Parathyroid adenoma (tissue), 2 donors: ENCODE data around the gene ACTN2.

Experiments
- H2AFZ ChIP-seq: fragments of 300-600 bp; sonication (generic); one replicate; pipeline ENCODE4 v1.7.0; 2017; ENCODE audit warnings: antibody characterized with exemption, mild to moderate bottlenecking
- H3K27ac ChIP-seq: fragments of 300-600 bp; sonication (generic); one replicate; pipeline ENCODE4 v1.7.0; 2017
- H3K27me3 ChIP-seq: fragments of 300-600 bp; sonication (generic); one replicate; pipeline ENCODE4 v1.7.0; 2017; ENCODE audit warnings: low read length; ENCODE audit not compliant: control insufficient read depth, insufficient read depth
- H3K36me3 ChIP-seq: fragments of 300-600 bp; sonication (generic); one replicate; pipeline ENCODE4 v1.7.0; 2017; ENCODE audit warnings: low read length; ENCODE audit not compliant: control insufficient read depth, insufficient read depth
- H3K4me1 ChIP-seq: fragments of 300-600 bp; sonication (generic); one replicate; pipeline ENCODE4 v1.7.0; 2017; ENCODE audit warnings: control low read depth
- H3K4me2 ChIP-seq: fragments of 300-600 bp; sonication (generic); one replicate; pipeline ENCODE4 v1.7.0; 2017; ENCODE audit warnings: low read length
- H3K4me3 ChIP-seq: fragments of 300-600 bp; sonication (generic); one replicate; pipeline ENCODE4 v1.7.0; 2017; ENCODE audit warnings: low read depth, low read length
- H3K79me2 ChIP-seq: fragments of 300-600 bp; sonication (generic); one replicate; pipeline ENCODE4 v1.7.0; 2017; ENCODE audit warnings: control low read depth
- H3K9ac ChIP-seq: fragments of 300-600 bp; sonication (generic); one replicate; pipeline ENCODE4 v1.7.0; 2017; ENCODE audit warnings: mild to moderate bottlenecking
- H3K9me3 ChIP-seq: fragments of 300-600 bp; sonication (generic); one replicate; pipeline ENCODE4 v1.7.0; 2017; ENCODE audit warnings: low read length; ENCODE audit not compliant: control insufficient read depth
- CTCF ChIP-seq: fragments of 300-600 bp; sonication (generic); IDR thresholded peaks from one replicate; pipeline ENCODE4 v1.7.0; 2017; ENCODE audit warnings: antibody characterized with exemption, mild to moderate bottlenecking
- donor health status: primary hyperparathyroidism.

Gene ACTN2

DNA sequence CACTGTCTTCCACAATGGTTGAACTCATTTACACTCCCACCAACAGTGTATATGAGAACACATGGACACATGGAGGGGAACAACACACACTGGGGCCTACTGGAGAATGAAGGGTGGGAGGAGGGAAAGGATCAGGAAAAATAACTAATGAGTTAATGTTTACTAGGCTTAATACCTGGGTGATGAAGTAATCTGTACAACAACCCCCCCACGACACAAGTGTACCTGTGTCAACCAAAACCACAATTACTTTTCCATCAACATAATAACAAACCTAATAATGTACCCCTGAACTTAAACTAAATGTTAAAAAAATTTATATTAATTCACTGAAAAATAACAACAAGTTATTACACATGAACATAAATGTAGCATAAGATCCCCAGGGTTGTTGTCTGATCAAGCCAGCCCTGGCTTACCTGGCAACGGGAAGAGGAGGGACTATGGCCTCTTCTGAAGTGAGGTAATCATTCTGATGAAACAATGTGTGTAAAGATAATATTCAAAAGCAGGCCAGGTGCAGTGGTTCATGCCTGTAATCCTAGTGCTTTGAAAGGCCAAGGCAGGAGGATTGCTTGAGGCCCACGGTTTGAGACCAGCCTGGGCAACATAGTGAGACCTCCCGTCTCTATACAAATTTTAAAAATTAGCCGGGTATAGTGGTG, 41.2 kb upstream of the ACTN2 start:
- H3K79me2 ChIP-seq = no peaks in the 10 kb centered on the region
- H2AFZ ChIP-seq = no peak overlapping the region
- TF ChIP-seq CTCF = no peak

GRCh38 chr1:236654511-236654910, 31.8 kb upstream of the ACTN2 start:
- no peak overlapping the region for H3K27ac ChIP-seq

More for the DNA sequence above, 41.2 kb upstream of the ACTN2 start:
- no peak overlapping the region for H3K4me3 ChIP-seq
- no peak overlapping the region for H3K27ac ChIP-seq
- H3K9me3 ChIP-seq = no peaks in the 10 kb centered on the region
- no peak overlapping the region for H3K9ac ChIP-seq
- H3K4me1 ChIP-seq = no peaks in the 10 kb centered on the region
- no peak overlapping the region for H3K4me2 ChIP-seq
- no peaks in the 10 kb centered on the region for H3K27me3 ChIP-seq
- H3K36me3 ChIP-seq = no peaks in the 10 kb centered on the region

DNA sequence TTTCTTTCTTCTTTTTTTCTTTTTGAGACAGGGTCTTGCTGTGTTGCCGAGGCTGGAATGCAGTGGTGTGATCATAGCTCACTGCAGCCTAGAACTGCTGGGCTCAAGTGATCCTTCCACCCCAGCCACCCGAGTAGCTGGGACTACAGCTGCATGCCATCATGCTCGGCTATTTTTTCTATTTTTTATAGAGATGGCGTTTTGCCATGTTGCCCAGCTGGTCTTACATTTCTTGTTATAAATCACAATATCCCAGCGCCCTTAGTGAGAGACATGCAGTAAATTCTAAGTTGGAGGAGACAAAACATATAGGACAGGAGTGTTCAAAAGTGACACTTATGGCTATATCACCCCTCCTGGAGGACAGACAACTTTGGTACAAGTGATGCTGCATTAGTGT, 31.3 kb upstream of the ACTN2 start:
- H2AFZ ChIP-seq = no peak overlapping the region
- H3K9ac ChIP-seq = no peak overlapping the region
- H3K27ac ChIP-seq = no peak overlapping the region
- no peaks in the 10 kb centered on the region for H3K79me2 ChIP-seq
- no peak for TF ChIP-seq CTCF
- no peaks in the 10 kb centered on the region for H3K27me3 ChIP-seq
- no peaks in the 10 kb centered on the region for H3K4me1 ChIP-seq
- H3K36me3 ChIP-seq = no peaks in the 10 kb centered on the region
- no peak overlapping the region for H3K4me2 ChIP-seq
- no peak overlapping the region for H3K4me3 ChIP-seq
- H3K9me3 ChIP-seq = no peaks in the 10 kb centered on the region

More at GRCh38 chr1:236654511-236654910, 31.8 kb upstream of the ACTN2 start:
- Histone ChIP-seq H3K4me3 (no peak overlapping the region), H2AFZ (no peak overlapping the region), H3K27me3 (no peaks in the 10 kb centered on the region), H3K4me1 (no peaks in the 10 kb centered on the region), H3K9me3 (no peaks in the 10 kb centered on the region), H3K4me2 (no peak overlapping the region), H3K9ac (no peak overlapping the region), H3K36me3 (no peaks in the 10 kb centered on the region), H3K79me2 (no peaks in the 10 kb centered on the region)
- no peak for TF ChIP-seq CTCF

DNA sequence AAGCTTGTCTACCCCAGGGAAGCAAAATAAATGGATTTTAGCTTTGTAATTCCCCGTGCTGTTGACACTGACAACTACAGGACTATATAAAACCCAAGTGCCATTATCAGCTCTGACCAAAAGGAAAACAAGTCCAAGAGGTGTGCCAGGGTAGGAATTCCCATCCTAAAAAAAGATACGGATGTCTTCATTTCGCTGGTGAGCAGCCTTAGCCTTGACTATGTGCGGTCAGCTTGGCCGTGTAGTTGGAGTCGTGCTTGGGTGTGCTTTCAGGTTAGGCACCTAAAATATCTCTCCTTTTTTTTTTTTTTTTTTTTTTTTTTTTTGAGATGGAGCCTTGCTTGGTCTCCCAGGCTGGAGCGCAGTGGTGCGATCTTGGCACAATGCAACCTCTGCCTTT, 28.9 kb upstream of the ACTN2 start:
- H3K79me2 ChIP-seq = no peaks in the 10 kb centered on the region
- TF ChIP-seq CTCF = no peak
- no peaks in the 10 kb centered on the region for H3K36me3 ChIP-seq
- no peaks in the 10 kb centered on the region for H3K4me1 ChIP-seq
- no peaks in the 10 kb centered on the region for H3K27me3 ChIP-seq
- no peak overlapping the region for H3K9ac ChIP-seq
- no peak overlapping the region for H3K4me3 ChIP-seq
- H3K9me3 ChIP-seq = no peaks in the 10 kb centered on the region
- H2AFZ ChIP-seq = no peak overlapping the region
- no peak overlapping the region for H3K4me2 ChIP-seq
- no peak overlapping the region for H3K27ac ChIP-seq
